RWPE1 (cell line): ENCODE measurements around the gene SAE1.

Source experiments
- CTCF ChIA-PET: fragments of 350-600 bp; sonication (Branson Sonifier 250); formaldehyde crosslinking; extraction: SDS; loops from one replicate; lab custom pipeline; 2021; lab: Yijun Ruan, JAX
- POLR2A ChIA-PET: fragments of 400-600 bp; formaldehyde crosslinking; extraction: SDS; loops from one replicate; lab custom pipeline; 2020; ENCODE audit warnings: antibody characterized with exemption; ENCODE audit not compliant: low non-redundant PET; lab: Yijun Ruan, JAX
- DNase-seq: peaks from one replicate; pipeline ENCODE4 v3.0.0; 2012; ENCODE audit warnings: low spot score
- H3K27ac ChIP-seq: fragments of 450-650 bp; 2 replicates; pipeline ENCODE4 v1.5.1; 2017
- TF ChIP-seq, protein P1 (sequence below): fragments of 450-650 bp; conservative IDR thresholded peaks from 2 replicates; pipeline ENCODE4 v1.5.1; 2017; ENCODE audit warnings: low read depth, mild to moderate bottlenecking

Gene SAE1

DNA sequence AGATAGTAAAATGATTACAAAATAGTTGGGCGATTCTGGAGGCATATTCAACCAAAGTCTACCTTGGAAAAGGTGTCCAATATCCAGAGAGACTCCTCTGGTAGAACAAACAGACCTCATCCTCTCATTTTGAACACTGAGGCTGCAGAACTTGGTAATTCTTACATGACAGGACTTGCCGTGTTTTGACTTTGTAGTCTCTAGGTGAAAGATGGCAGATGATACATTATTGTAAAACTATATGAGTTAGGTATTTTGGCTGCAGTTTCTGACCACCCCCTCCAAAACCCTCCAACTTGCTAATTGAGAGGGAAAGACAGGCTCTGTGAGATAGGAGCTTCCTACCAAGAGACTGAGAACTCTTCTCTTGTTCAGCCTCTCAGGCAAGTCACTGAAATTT is 22.6 kb downstream of the SAE1 start:
- ChIA-PET CTCF (interaction anchor here (0.6 kb wide), 1 partner anchor 30 kb away, joined by 3 read pairs; no protein-coding TSS in a partner anchor), POLR2A (no interaction called here)
- no peak overlapping the region for H3K27ac ChIP-seq
- TF ChIP-seq, protein P1, sequence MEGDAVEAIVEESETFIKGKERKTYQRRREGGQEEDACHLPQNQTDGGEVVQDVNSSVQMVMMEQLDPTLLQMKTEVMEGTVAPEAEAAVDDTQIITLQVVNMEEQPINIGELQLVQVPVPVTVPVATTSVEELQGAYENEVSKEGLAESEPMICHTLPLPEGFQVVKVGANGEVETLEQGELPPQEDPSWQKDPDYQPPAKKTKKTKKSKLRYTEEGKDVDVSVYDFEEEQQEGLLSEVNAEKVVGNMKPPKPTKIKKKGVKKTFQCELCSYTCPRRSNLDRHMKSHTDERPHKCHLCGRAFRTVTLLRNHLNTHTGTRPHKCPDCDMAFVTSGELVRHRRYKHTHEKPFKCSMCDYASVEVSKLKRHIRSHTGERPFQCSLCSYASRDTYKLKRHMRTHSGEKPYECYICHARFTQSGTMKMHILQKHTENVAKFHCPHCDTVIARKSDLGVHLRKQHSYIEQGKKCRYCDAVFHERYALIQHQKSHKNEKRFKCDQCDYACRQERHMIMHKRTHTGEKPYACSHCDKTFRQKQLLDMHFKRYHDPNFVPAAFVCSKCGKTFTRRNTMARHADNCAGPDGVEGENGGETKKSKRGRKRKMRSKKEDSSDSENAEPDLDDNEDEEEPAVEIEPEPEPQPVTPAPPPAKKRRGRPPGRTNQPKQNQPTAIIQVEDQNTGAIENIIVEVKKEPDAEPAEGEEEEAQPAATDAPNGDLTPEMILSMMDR = no peak
- no peak for DNase-seq

DNA sequence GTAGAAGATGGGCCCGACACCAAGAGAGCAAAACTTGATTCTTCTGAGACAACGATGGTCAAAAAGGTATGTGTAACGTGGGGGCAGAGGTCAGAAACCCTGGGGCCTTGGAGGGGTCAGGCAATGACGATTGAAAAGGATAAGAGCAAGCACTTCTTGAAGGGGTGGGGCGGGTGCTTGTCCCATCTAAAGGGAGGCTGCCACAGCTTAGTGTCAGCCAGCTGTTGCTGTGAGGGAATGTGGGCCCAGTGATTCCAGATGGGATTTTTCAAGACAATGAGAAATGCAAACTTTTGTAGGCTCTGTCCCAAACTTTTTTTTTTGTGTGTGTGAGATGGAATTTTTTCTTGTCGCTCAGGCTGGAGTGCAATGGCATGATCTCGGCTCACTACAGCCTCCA is 24.5 kb downstream of the SAE1 start:
- POLR2A ChIA-PET = no interaction called here
- TF ChIP-seq, protein P1 = no peak
- CTCF ChIA-PET = interaction anchor here (0.5 to 0.6 kb wide), 2 partner anchors 10 to 92 kb away, joined by 3 to 9 read pairs; no protein-coding TSS in a partner anchor
- no peak for DNase-seq
- no peak overlapping the region; the same call in 1 of the 2 replicates for H3K27ac ChIP-seq

DNA sequence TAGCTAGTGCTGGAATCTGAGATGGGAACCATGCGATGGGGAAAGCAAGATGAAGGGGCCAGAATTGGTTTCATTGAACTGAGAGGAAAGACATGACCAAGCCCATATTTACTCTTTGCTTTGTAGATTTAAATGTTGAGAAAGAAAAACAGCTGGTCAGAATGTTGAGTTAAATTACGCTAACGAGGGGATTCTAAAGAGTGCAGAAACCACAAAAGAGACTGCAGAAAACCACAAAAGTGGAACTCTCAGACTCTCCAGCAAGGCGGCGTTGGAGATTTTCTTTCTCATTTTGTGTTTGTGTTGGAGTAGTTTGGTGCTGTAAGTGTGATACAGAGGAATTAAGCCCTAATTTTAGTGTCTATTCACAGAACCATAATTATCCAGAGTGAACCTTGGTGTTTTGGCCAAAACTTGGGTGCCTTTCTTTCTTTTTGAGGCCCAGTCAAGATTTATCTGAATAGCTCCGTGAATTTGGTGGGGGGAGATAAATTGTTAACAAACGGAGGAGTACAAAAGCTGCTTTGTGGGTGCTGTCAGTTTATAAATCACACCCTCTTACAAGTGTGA is 26.3 kb downstream of the SAE1 start:
- ChIA-PET CTCF (interaction anchor here (0.5 to 0.7 kb wide), 3 partner anchors 17 to 732 kb away, joined by 3 read pairs; no protein-coding TSS in a partner anchor), POLR2A (interaction anchor here (0.6 kb wide), 2 partner anchors 92 to 120 kb away, joined by 3 to 5 read pairs; no protein-coding TSS in a partner anchor)
- peak overlapping the region; percentile 81 for H3K27ac ChIP-seq
- DNase-seq = no peak
- TF ChIP-seq, protein P1 = no peak

DNA sequence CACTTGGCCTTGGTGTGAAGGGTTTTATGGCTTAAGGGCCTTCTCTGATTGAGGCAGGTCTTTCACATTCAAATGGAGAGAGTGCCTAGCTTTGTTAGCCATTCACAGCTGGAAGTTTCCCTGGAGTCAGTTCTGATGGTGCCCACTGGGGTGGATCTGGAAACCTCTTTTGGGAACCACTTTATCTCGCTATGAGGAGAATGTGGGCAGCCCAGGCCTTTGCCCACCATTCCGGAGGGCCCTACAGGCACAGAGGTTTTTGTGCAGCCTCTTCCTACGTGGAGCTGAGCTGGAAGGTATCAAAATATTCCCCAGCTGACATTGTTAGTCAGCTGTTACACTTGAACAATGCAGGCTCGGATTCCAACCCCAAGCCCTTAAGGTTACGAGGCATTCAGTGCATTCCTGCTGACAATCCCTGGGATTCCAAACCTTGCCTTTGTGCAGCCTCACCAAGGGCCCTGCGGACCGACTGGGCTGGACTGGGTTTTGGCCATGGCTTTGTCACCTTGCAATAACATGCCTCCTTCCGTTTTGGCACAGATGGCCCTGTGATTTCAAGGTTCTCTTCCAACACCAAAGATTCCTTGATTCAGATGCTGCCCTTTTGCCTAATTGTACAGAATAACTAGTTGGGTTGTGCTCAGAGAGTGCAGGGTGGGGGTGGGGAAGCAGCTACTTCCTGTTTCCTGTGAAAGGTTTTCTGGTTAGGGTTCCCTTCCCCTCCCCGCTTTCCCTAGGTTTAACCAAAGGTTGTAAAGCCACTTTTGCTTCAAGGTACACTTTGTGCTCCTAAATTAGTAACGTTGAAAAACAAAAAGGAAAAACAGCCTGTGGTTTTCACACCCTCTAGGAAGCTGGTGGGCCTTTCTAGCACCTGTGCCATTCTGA is 27.0 kb downstream of the SAE1 start:
- peak overlapping the region; percentile 81 for H3K27ac ChIP-seq
- TF ChIP-seq, protein P1 = no peak
- CTCF ChIA-PET = interaction anchor here (0.6 kb wide), 1 partner anchor 17 kb away, joined by 3 read pairs; no protein-coding TSS in a partner anchor
- peak; percentile 54 for DNase-seq
- POLR2A ChIA-PET = interaction anchor here (0.6 kb wide), 1 partner anchor 119 kb away, joined by 5 read pairs; no protein-coding TSS in a partner anchor

DNA sequence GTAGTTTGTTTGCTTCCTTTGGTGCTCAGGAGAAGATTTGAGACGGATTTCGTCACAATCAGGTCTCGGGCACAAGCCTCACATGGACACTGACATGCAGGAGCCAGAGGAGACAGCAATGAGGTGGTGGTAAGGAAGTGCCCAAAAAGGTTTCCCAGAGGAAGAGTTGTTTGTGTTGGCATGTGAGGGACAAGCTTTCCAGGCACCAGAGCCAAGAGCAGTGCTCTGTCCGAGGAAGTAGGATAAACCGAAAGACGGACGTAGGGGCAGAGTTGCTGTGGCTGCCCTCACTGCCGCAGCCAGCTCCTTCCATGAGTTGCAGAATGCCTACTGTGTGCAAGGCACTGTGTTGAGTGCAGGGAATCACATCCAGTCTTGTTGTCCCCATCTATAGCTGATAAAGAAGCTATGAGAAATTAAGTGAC is 27.7 kb downstream of the SAE1 start:
- H3K27ac ChIP-seq = peak overlapping the region; percentile 81
- TF ChIP-seq, protein P1 = no peak
- ChIA-PET POLR2A (interaction anchor here (0.7 kb wide), 1 partner anchor 67 kb away, joined by 6 read pairs; no protein-coding TSS in a partner anchor), CTCF (interaction anchor here (0.6 kb wide), 1 partner anchor 89 kb away, joined by 3 read pairs; no protein-coding TSS in a partner anchor)
- DNase-seq = no peak
